ENCODE data around the gene DHRSX.
A peak's percentile ranks its signal among the peaks of the same experiment; 100 is the strongest.
"Not testable (repeated sequence)": the region's sequence is repeated elsewhere in the genome, so short reads cannot be mapped to it uniquely, and the experiment has no call there.

Gene DHRSX

DNA sequence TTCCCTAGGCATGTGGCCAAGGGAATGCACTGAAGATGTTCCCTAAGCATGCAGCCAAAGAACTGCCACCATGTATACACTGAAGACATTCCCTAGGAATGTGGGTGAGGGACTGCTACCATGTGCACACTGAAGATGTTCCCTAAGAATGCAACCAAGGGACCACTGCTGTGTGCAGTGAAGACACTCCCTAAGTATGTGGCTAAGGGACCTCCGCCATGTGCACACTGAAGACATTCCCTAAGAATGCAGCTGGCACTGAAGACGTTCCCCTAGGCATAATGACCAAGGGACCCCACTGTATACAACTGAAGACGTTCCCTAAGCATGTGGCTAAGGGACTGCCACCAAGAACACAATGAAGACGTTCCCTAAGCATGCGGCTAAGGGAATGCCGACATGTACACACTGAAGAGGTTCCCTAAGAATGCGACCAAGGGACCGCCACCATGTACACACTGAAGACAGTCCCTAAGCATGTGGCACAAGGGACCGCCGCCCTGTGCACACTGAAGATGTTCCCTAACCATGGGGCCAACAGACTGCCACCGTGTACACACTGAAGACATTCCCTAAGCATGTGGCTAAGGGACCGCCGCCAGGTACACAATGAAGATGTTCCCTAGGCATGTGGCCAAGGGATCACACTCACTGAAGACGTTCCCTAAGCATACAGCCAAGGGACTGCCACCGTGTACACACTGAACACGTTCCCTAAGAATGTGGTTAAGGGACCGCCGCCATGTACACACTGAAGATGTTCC lies 25.6 kb downstream of the DHRSX start:
- DNase-seq (ENCODE audit: low spot score): no peak

DNA sequence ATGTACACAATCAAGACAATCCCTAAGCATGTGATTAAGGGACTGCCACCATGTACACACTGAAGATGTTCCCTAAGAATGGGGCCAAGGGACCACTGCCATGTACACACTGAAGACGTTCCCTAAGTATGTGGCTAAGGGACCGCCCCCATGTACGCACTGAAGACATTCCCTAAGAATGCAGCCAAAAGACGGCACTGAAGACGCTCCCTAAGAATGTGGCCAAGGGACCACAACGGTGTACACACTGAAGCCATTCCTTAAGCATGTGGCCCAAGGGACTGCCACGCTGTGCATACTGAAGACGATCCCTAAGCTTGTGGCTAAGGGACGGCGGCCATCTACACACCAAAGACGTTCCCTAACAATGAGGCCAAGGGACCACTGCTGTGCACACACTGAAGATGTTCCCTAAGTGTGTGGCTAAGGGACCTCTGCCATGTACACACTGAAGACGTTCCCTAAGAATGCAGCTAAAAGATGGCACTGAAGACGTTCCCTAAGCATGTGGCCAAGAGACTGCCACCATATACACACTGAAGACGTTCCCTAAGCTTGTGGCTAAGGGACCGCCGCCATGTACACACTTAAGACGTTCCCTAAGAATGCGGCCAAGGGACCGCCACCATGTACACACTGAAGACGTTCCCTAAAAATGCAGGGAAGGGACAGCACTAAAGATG lies 26.4 kb downstream of the DHRSX start:
- DNase-seq (ENCODE audit: low spot score): no peak

- DNase-seq (ENCODE audit: low spot score): not testable (repeated sequence)
Observed at GRCh38 chrX:2473064-2473463, 27.7 kb downstream of the DHRSX start.

DNA sequence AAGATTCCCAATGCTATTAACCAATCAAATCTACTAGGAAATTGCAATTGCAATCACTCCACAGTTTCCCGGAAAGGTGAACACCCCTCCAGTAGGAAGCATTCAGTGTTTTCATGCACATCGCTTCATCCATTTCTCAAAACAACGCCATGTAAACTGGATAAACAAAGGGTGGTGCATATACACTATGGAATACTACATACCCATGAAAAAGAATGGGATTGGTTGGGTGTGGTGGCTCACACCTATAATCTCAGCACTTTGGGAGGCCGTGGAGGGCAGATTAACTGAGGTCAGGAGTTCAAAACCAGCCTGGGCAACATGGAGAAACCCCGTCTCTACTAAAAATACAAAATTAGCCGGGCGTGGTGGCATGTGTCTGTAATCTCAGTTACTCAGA lies 29.1 kb downstream of the DHRSX start:
- DNase-seq (ENCODE audit: low spot score): no peak

DNA sequence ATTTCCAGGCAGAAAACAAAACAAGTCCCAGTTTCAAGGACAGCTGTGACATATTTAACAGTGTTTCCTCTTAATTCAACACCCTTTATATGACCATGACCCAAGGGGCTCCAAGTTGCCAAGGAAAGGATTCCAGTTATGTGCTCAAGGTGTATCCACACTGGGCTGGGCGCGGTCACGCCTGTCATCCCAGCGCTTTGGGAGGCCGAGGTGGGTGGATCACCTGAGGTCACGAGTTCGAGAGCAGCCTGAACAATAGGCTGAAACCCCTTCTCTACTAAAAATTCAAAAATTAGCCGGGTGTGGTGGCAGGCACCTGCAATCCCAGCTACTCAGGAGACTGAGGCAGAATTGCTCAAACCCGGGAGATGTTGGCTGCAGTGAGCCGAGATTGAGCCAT lies 29.6 kb downstream of the DHRSX start:
- DNase-seq (ENCODE audit: low spot score): not testable (repeated sequence)

DNA sequence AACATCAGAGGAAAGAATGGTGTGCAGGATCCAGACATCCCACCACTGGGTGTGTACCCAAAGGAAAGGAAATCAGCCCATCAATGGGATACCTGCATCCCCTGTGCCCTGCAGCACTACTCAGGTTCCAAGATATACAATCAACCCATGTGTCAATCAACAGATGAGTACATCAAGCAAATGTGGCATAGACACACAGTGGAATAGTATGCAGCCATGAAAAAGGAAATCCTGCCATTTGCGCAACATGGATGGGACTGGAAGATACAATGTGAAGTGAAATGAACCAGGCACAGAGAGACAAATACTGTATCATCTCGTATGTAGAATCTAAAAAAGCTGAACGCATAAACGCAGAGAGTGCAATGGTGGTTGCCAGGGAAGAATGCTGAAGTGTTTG lies 30.9 kb downstream of the DHRSX start:
- not testable (repeated sequence) for DNase-seq (ENCODE audit: low spot score)

- no peak for DNase-seq (ENCODE audit: low spot score)
Observed at GRCh38 chrX:2469196-2469685, 31.5 kb downstream of the DHRSX start.

GRCh38 chrX:2468261-2469195 lies 32.2 kb downstream of the DHRSX start:
- DNase-seq (ENCODE audit: low spot score): no peak

- DNase-seq (ENCODE audit: low spot score): peak; percentile 55
Observed at GRCh38 chrX:2466876-2467656, 33.7 kb downstream of the DHRSX start.

GRCh38 chrX:2464677-2465166 lies 36.1 kb downstream of the DHRSX start:
- DNase-seq (ENCODE audit: low spot score): peak; percentile 68

DNA sequence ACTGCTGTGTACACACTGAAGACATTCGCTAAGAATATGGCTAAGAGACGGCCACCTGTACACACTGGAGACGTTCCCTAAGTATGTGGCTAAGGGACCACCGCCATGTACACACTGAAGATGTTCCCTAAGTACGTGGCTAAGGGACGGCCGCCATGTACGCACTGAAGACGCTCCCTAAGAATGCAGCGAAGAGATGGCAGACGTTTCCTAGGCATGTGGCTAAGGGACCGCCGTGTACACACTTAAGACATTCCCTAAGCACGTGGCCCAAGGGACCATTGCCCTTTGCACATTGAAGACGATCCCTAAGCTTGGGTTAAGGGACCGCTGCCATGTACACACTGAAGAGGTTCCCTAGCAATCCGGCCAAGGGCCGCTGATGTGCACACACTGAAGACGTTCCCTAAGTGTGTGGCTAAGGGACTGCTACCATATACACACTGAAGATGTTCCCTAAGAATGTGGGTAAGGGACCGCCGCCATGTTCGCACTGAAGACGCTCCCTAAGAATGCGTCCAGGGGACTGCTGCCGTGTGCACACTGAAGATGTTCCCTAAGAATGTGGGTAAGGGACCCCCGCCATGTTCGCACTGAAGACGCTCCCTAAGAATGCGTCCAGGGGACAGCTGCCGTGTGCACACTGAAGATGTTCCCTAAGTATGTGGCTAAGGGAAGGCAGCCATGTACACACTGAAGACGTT lies 36.7 kb downstream of the DHRSX start:
- DNase-seq (ENCODE audit: low spot score): peak; percentile 81

DNA sequence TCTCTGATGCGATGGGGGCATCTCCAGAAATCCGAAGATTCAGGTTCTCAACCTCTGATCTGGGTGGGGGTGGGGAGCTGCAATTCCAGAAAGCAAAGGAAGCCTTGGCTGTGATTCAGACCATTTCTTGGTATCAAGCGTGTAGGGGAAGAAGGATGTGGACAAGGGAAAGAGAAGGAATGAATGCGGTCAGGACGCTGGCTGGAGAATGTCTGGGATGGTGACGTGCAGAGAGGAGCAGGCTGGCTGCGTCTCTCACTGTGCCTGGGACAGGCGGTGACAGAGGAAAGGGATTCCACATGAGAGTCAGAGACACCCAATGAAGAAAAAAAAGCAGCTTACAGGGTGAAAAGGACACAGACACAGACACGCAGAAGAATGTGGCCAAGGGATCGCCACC lies 37.3 kb downstream of the DHRSX start:
- DNase-seq (ENCODE audit: low spot score): not testable (repeated sequence)

DNA sequence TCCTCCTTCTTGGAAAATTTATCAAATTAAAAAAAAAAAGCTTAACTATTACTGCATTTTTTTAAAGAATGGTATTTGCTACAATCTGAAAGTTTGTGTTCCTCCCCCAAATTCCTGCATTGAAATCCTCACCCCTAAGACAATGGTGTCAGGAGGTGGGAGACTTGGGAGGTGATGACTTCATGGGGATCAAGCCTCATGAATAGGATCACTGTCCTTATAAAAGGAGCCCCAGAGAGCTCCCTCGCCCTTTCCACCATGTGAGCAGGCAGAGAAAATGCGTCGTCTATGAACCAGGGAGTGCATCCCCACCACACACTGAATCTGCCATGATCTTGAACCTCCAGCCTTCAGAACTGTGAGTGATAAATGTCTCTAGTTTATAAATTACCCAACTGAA lies 38.0 kb downstream of the DHRSX start:
- DNase-seq (ENCODE audit: low spot score): no peak

DNA sequence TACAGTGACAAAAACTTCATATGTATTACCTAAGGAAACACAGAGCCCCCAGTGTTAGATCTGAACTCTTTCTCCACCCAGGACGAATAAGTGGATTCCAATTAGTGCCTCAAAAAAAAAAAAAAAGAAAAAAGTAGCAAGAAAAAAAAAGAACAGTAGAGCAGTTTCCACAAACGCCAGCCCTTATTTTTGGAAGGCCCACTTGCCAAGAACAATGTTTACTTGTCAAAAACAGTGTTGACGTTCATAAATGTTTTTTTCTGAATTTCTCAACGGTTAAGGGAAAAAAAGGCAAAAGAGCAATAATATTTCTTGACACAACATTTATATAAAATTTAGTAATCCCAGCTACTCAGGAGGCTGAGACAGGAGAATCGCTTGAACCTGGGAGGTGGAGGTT lies 38.7 kb downstream of the DHRSX start:
- no peak for DNase-seq (ENCODE audit: low spot score)

GRCh38 chrX:2461711-2462016 lies 39.1 kb downstream of the DHRSX start:
- no peak for DNase-seq (ENCODE audit: low spot score)

DNA sequence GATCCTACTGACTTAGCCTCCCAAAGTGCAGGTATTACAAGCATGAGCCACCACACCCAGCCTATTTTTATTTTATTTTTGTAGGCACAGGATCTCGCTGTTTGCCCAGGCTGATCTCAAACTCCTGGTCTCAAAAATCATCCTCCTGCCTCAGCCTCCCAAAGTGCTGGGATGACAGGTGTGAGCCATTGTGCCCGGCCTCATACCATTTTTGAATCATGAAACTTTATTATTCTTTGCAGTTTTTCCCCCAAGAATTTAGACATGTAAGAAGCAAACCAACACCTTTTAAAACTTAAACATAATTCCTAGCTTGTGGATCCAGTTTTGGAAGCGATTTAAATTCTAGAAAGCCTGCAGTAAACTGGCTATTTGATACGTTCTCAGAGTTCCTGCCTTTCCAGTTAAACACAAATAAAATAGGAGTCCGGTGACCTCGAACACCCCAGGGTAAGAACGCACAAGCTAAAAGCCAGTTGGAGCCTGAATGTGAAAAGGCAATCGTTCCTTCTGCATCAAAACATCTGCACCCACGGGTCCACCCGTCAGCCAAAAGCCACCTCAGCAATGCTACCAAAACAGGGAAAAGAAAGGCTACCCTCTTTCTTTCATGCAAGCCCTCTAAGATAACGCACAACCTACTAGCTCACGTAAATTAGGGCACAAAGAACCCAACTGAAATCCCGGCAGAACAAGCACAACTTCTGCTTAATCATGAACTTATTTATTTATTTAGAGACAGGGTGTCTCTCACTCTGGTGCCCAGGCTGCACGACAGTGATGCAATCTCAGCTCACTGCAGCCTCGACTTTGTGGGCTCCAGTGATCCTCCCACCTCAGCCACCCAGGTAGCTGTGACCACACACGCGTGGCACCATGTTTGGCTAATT lies 39.7 kb downstream of the DHRSX start:
- not testable (repeated sequence) for DNase-seq (ENCODE audit: low spot score)

- DNase-seq (ENCODE audit: low spot score): not testable (repeated sequence)
Observed at GRCh38 chrX:2460048-2460447, 40.7 kb downstream of the DHRSX start.

DNA sequence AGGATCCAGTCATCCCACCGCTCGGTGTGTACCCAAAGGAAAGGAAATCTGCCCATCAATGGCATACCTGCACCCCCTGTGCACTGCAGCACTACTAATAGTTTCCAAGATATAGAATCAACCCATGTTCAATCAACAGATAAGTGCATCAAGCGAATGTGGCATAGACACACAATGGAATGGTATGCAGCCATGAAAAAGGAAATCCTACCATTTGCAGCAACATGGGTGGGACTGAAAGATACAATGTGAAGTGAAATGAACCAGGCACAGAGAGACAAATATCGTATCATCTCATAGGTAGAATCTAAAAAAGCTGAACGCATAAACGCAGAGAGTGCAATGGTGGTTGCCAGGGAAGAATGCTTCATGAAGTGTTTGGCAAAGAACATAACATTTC lies 42.5 kb downstream of the DHRSX start:
- no peak for DNase-seq (ENCODE audit: low spot score)

DNA sequence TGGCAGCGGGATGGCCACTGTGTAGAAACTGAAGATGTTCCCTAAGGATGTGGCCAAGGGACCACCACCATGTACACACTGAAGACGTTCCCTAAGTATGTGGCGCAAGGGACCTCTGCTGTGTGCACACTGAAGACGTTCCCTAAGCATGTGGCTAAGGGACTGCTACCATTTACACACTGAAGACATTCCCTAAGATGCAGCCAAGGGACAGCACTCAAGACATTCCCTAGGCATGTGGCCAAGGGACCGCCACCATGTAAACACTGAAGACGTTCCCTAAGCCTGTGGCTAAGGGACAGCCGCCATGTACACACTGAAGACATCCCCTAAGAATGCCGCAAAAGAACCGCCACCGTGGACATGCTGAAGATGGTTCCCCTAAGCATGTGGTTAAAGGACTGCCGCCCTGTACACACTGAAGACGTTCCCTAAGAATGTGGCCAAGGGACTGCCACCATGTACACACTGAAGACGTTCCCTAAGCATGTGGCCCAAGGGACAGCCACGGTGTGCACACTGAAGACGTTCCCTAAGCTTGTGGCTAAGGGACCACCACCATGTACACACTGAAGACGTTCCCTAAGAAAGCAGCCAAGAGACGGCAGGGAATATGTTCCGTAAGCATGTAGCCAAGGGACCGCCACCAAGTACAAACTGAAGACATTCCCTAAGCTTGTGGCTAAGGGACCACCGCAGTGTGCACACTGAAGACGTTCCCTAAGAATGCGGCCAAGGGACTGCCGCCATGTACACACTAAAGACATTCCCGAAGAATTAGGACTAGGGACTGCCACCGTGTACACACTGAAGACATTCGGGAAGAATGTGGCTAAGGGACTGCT lies 43.3 kb downstream of the DHRSX start:
- DNase-seq (ENCODE audit: low spot score): no peak
